WTC11 (cell line): ENCODE results near the gene PRX. TPM values are rescaled to one million over a fixed set of nuclear protein-coding genes. Genes with fewer than 3 reads are reported as not detected.

ENCODE experiments used
- ARID4B ChIP-seq: sonication (generic); formaldehyde crosslinking; IDR thresholded peaks from 2 replicates; pipeline ENCODE4 v1.8.0; 2023; ENCODE audit warnings: missing genetic modification reagents, mild to moderate bottlenecking, borderline replicate concordance
- ATF2 ChIP-seq: sonication (generic); formaldehyde crosslinking; IDR thresholded peaks from 2 replicates; pipeline ENCODE4 v1.8.1; 2022; ENCODE audit warnings: low read depth, missing genetic modification reagents, borderline replicate concordance
- E2F1 ChIP-seq: sonication (generic); formaldehyde crosslinking; IDR thresholded peaks from 2 replicates; pipeline ENCODE4 v1.8.0; 2022; ENCODE audit warnings: mild to moderate bottlenecking, missing genetic modification reagents
- FOXP4 ChIP-seq: sonication (generic); formaldehyde crosslinking; IDR thresholded peaks from 2 replicates; pipeline ENCODE4 v1.8.0; 2022; ENCODE audit warnings: mild to moderate bottlenecking, missing genetic modification reagents
- IRF2 ChIP-seq: sonication (generic); formaldehyde crosslinking; IDR thresholded peaks from 2 replicates; pipeline ENCODE4 v1.8.0; 2022; ENCODE audit warnings: low read depth, missing genetic modification reagents, borderline replicate concordance
- MYBL2 ChIP-seq: sonication (generic); formaldehyde crosslinking; IDR thresholded peaks from 2 replicates; pipeline ENCODE4 v1.8.1; 2023; ENCODE audit warnings: mild to moderate bottlenecking, moderate library complexity, missing genetic modification reagents
- NFATC4 ChIP-seq: fragments of 250-450 bp; sonication (Bioruptor Pico); IDR thresholded peaks from 2 replicates; pipeline ENCODE4 v1.9.0; 2021; ENCODE audit warnings: mild to moderate bottlenecking
- NFYB ChIP-seq: sonication (generic); formaldehyde crosslinking; conservative IDR thresholded peaks from 2 replicates; pipeline ENCODE4 v1.8.0; 2022; ENCODE audit warnings: low read depth, missing genetic modification reagents
- PRRX2 ChIP-seq: fragments of 250-450 bp; sonication (Bioruptor Pico); IDR thresholded peaks from 2 replicates; pipeline ENCODE4 v1.8.0; 2021; ENCODE audit warnings: mild to moderate bottlenecking
- USF1 ChIP-seq: sonication (generic); formaldehyde crosslinking; IDR thresholded peaks from 2 replicates; pipeline ENCODE4 v1.8.0; 2022; ENCODE audit warnings: mild to moderate bottlenecking, missing genetic modification reagents
- ZNF219 ChIP-seq: sonication (generic); formaldehyde crosslinking; IDR thresholded peaks from 2 replicates; pipeline ENCODE4 v1.8.0; 2023; ENCODE audit warnings: missing genetic modification reagents, mild to moderate bottlenecking, borderline replicate concordance
- ZNF317 ChIP-seq: sonication (generic); formaldehyde crosslinking; IDR thresholded peaks from 2 replicates; pipeline ENCODE4 v1.8.1; 2023; ENCODE audit warnings: low read depth, mild to moderate bottlenecking, moderate library complexity, missing genetic modification reagents, borderline replicate concordance
- ZNF425 ChIP-seq: fragments of 250-450 bp; sonication (Bioruptor Pico); conservative IDR thresholded peaks from 2 replicates; pipeline ENCODE4 v1.9.0; 2021; ENCODE audit warnings: mild to moderate bottlenecking
- ZNF512 ChIP-seq: sonication (generic); formaldehyde crosslinking; IDR thresholded peaks from 2 replicates; pipeline ENCODE4 v1.8.1; 2022; ENCODE audit warnings: missing genetic modification reagents, borderline replicate concordance
- total RNA-seq: library from RNA; stranded (reverse); gene quantifications from 3 replicates; pipeline ENCODE4 v1.2.3, GENCODE V29; 2021

PRX gene
- total RNA-seq, 1 experiment from 2014 or later: 8.4 TPM

GRCh38 chr19:40458597-40458974 lies 45.4 kb upstream of the PRX start (continued):
- TF ChIP-seq FOXP4 (no peak), E2F1 (CRISPR knock-in tag) (no peak), ZNF512 (CRISPR knock-in tag) (no peak), ARID4B (CRISPR knock-in tag) (no peak), USF1 (CRISPR knock-in tag) (no peak), MYBL2 (no peak), NFYB (CRISPR knock-in tag) (no peak), PRRX2 (CRISPR knock-in tag) (no peak), ZNF425 (CRISPR knock-in tag) (no peak), ZNF317 (no peak), IRF2 (CRISPR knock-in tag) (no peak), ATF2 (CRISPR knock-in tag) (no peak), NFATC4 (CRISPR knock-in tag) (no peak), ZNF219 (no peak)
